ENCODE measurements around the gene ALOX15B. TPM values are rescaled to one million over a fixed set of nuclear protein-coding genes. Genes with fewer than 3 reads are reported as not detected.
"Not testable (repeated sequence)": the region's sequence is repeated elsewhere in the genome, so short reads cannot be mapped to it uniquely, and the experiment has no call there.

The ALOX15B gene
- polyA plus RNA-seq, 12 donors = 0.18 to 1.2 (median 0.28) TPM; not detected in 2

- DNase-seq = no peak
These were observed 24.1 kb downstream of the ALOX15B start for GRCh38 chr17:8062807-8063483.

- DNase-seq = no peak
These were observed 25.1 kb downstream of the ALOX15B start for GRCh38 chr17:8063761-8064534.

- DNase-seq = no peak
These were observed 25.7 kb downstream of the ALOX15B start for GRCh38 chr17:8064561-8065019.

GRCh38 chr17:8066841-8067775 is 28.2 kb downstream of the ALOX15B start:
- DNase-seq = no peak

GRCh38 chr17:8067806-8068205 is 28.9 kb downstream of the ALOX15B start:
- DNase-seq = no peak

- DNase-seq = no peak
These were observed 30.1 kb downstream of the ALOX15B start for GRCh38 chr17:8068736-8069586.

- no peak for DNase-seq
These were observed 30.7 kb downstream of the ALOX15B start for GRCh38 chr17:8069587-8069860.

GRCh38 chr17:8071496-8071895 is 32.6 kb downstream of the ALOX15B start:
- no peak for DNase-seq

- no peak for DNase-seq
These were observed 33.5 kb downstream of the ALOX15B start for GRCh38 chr17:8072341-8072728.

- no peak for DNase-seq
These were observed 34.0 kb downstream of the ALOX15B start for GRCh38 chr17:8072729-8073461.

GRCh38 chr17:8073627-8074484 is 35.0 kb downstream of the ALOX15B start:
- DNase-seq = peak; percentile 40

- DNase-seq = no peak
These were observed 35.7 kb downstream of the ALOX15B start for GRCh38 chr17:8074554-8074953.

GRCh38 chr17:8075081-8075480 is 36.2 kb downstream of the ALOX15B start:
- no peak for DNase-seq

- no peak for DNase-seq
These were observed 36.9 kb downstream of the ALOX15B start for GRCh38 chr17:8075574-8076342.

- no peak for DNase-seq
These were observed 37.8 kb downstream of the ALOX15B start for GRCh38 chr17:8076502-8077266.

- DNase-seq = not testable (repeated sequence)
These were observed 39.1 kb downstream of the ALOX15B start for GRCh38 chr17:8077939-8078338.

- peak; percentile 69 for DNase-seq
These were observed 40.7 kb downstream of the ALOX15B start for GRCh38 chr17:8079291-8080207.

All from muscle of arm (tissue), 12 donors.